ENCODE measurements around the gene STON2. TPM values are rescaled to one million over a fixed set of nuclear protein-coding genes. Genes with fewer than 3 reads are reported as not detected.

STON2 gene
- total and polyA plus RNA-seq, 2 of the 13 experiments (the other 11 are each of a cell fraction or from before 2014, with no cell fraction given) = 2.1 to 11.0 TPM

- TF ChIP-seq, protein P1, sequence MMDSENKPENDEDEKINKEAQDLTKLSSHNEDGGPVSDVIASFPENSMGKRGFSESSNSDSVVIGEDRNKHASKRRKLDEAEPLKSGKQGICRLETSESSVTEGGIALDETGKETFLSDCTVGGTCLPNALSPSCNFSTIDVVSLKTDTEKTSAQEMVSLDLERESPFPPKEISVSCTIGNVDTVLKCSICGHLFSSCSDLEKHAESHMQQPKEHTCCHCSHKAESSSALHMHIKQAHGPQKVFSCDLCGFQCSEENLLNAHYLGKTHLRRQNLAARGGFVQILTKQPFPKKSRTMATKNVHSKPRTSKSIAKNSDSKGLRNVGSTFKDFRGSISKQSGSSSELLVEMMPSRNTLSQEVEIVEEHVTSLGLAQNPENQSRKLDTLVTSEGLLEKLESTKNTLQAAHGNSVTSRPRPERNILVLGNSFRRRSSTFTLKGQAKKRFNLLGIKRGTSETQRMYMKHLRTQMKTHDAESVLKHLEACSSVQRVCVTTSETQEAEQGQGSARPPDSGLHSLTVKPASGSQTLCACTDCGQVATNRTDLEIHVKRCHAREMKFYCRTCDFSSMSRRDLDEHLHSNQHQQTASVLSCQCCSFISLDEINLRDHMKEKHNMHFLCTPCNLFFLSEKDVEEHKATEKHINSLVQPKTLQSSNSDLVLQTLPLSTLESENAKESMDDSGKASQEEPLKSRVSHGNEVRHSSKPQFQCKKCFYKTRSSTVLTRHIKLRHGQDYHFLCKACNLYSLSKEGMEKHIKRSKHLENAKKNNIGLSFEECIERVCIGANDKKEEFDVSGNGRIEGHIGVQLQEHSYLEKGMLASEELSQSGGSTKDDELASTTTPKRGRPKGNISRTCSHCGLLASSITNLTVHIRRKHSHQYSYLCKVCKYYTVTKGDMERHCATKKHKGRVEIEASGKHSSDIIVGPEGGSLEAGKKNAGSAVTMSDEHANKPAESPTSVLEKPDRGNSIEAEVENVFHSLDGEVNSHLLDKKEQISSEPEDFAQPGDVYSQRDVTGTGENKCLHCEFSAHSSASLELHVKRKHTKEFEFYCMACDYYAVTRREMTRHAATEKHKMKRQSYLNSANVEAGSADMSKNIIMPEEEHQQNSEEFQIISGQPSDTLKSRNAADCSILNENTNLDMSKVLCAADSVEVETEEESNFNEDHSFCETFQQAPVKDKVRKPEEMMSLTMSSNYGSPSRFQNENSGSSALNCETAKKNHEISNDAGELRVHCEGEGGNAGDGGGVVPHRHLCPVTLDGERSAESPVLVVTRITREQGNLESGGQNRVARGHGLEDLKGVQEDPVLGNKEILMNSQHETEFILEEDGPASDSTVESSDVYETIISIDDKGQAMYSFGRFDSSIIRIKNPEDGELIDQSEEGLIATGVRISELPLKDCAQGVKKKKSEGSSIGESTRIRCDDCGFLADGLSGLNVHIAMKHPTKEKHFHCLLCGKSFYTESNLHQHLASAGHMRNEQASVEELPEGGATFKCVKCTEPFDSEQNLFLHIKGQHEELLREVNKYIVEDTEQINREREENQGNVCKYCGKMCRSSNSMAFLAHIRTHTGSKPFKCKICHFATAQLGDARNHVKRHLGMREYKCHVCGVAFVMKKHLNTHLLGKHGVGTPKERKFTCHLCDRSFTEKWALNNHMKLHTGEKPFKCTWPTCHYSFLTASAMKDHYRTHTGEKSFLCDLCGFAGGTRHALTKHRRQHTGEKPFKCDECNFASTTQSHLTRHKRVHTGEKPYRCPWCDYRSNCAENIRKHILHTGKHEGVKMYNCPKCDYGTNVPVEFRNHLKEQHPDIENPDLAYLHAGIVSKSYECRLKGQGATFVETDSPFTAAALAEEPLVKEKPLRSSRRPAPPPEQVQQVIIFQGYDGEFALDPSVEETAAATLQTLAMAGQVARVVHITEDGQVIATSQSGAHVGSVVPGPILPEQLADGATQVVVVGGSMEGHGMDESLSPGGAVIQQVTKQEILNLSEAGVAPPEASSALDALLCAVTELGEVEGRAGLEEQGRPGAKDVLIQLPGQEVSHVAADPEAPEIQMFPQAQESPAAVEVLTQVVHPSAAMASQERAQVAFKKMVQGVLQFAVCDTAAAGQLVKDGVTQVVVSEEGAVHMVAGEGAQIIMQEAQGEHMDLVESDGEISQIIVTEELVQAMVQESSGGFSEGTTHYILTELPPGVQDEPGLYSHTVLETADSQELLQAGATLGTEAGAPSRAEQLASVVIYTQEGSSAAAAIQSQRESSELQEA (CRISPR knock-in tag; IDR thresholded peaks at IDR 0.05; ENCODE audit: not compliant biosample characterization) = no peak
- TF ChIP-seq RAD21 (CRISPR knock-in tag; IDR thresholded peaks at IDR 0.05) (no peak), FOXP1 (IDR thresholded peaks at IDR 0.05) (0 out of 2 replicates have a peak, but pooled peaks have one; percentile 7), FOXP1 (CRISPR knock-in tag; IDR thresholded peaks at IDR 0.05) (peak; percentile 89), SOX13 (IDR thresholded peaks at IDR 0.05) (no peak), SOX13 (CRISPR knock-in tag; conservative IDR thresholded peaks at IDR 0.05 in 1 of 2, IDR thresholded peaks at IDR 0.05 in 1 of 2) (peak in 1 of 2 experiments; percentile 51; a peak in 1 of 4 replicates), ZNF615 (CRISPR knock-in tag; IDR thresholded peaks at IDR 0.05; ENCODE audit: borderline replicate concordance) (no peak), NR2F6 (IDR thresholded peaks at IDR 0.05) (peak; percentile 55; the same call in 1 of the 2 replicates), NR2F6 (CRISPR knock-in tag; IDR thresholded peaks at IDR 0.05) (peak; percentile 64; the same call in 1 of the 2 replicates), STAT6 (CRISPR knock-in tag; IDR thresholded peaks at IDR 0.05; ENCODE audit: borderline replicate concordance) (no peak), FOXK2 (IDR thresholded peaks at IDR 0.05) (no peak), KAT2B (IDR thresholded peaks at IDR 0.05; ENCODE audit: borderline replicate concordance, low read depth, low read length) (no peak), MIXL1 (CRISPR knock-in tag; IDR thresholded peaks at IDR 0.05) (peak; percentile 52; the same call in 1 of the 2 replicates)
- TF ChIP-seq, protein P2, sequence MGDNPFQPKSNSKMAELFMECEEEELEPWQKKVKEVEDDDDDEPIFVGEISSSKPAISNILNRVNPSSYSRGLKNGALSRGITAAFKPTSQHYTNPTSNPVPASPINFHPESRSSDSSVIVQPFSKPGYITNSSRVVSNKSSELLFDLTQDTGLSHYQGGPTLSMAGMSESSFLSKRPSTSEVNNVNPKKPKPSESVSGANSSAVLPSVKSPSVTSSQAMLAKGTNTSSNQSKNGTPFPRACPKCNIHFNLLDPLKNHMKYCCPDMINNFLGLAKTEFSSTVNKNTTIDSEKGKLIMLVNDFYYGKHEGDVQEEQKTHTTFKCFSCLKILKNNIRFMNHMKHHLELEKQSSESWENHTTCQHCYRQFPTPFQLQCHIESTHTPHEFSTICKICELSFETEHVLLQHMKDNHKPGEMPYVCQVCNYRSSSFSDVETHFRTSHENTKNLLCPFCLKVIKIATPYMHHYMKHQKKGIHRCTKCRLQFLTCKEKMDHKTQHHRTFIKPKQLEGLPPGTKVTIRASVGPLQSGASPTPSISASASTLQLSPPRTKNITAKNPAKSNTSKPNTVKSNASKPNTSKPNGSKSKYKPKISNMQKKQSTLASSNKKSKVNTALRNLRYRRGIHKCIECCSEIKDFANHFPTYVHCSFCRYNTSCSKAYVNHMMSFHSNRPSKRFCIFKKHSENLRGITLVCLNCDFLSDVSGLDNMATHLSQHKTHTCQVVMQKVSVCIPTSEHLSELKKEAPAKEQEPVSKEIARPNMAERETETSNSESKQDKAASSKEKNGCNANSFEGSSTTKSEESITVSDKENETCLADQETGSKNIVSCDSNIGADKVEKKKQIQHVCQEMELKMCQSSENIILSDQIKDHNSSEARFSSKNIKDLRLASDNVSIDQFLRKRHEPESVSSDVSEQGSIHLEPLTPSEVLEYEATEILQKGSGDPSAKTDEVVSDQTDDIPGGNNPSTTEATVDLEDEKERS (CRISPR knock-in tag; IDR thresholded peaks at IDR 0.05) = 0 out of 2 replicates have a peak, but pooled peaks have one; percentile 30
- TF ChIP-seq, protein P3, sequence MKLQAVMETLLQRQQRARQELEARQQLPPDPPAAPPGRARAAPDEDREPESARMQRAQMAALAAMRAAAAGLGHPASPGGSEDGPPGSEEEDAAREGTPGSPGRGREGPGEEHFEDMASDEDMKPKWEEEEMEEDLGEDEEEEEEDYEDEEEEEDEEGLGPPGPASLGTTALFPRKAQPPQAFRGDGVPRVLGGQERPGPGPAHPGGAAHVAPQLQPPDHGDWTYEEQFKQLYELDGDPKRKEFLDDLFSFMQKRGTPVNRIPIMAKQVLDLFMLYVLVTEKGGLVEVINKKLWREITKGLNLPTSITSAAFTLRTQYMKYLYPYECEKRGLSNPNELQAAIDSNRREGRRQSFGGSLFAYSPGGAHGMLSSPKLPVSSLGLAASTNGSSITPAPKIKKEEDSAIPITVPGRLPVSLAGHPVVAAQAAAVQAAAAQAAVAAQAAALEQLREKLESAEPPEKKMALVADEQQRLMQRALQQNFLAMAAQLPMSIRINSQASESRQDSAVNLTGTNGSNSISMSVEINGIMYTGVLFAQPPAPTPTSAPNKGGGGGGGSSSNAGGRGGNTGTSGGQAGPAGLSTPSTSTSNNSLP (IDR thresholded peaks at IDR 0.05; ENCODE audit: low read depth, low read length) = peak; percentile 73
Measured at GRCh38 chr14:81319314-81319713, 80.8 kb downstream of the STON2 start (continued).
